ENCODE measurements around the gene FTO.

The FTO gene

DNA sequence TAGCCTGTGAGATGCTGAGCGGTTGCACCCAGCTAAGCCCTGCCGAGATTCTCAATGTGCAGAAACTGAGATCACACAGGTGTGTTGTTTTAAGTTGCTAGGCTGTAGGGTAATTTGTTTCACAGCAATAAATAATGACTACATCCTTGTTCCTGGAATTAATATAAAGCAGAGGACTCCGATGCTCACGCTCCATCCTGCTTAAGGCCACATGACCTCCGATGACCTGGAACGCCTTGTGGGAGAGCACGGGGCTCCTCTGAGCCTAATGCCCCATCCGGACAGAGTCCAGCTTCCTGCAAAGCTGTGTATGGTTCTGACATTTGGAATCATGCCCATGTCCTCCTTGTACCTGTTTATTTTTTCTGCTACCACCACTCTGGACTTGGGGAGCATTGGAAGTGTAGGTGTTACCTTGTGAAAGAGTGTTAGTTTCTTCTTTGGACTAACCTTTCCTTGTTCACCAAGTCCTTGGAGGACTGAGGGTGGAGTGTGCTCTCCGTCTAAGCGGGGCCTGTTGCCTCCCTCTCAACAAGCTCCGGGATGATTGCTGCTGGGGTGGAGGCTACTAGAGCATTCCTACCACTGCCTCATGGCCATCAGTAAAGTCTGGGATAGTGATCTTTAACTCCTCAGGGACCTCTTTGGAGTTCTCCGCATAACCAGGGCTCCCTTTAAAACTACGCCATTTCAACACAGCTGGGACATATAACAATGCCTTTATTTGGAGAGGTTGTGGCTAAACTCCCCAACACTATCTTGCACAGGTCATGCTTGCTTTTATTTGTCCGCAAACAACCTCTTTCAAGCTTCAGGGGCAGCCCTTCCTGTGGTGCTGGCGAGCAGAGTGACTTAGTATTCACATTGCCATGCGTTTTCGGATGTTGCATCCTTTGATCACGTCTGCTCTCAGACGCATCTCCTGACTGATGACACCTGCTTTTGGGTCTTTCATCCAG, 457.3 kb downstream of the FTO start:
- DNase-seq (ENCODE audit: low read depth) = no peak

DNA sequence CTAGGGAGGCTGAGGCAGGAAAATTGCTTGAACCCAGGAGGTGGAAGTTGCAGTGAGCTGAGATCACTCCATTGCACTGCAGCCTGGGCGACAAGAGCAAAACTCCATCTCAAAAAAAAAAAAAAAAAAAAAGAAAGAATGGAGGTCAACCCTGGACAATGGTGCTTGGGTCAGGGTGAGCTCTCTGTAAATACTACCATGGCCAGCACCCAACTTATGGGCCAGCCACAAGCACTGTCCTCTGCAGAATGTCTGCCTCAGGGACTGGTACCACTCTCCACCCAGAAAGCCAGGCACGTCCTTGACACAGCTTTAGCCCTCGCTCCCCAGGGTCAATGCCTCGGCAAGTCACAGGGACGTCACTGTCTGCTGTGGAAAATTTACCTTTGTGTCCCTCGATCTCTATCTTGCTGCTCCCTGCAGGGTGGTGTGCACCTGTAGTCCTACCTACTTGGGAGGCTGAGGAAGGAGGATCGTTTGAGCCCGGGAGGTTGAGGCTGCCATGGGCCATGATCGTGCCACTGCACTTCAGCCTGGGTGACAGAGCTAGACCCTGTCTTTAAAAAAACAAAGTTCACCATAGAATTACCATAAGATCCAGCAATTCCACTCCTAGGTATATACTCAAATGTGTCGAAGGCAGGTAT, 459.4 kb downstream of the FTO start:
- DNase-seq (ENCODE audit: low read depth) = no peak

DNA sequence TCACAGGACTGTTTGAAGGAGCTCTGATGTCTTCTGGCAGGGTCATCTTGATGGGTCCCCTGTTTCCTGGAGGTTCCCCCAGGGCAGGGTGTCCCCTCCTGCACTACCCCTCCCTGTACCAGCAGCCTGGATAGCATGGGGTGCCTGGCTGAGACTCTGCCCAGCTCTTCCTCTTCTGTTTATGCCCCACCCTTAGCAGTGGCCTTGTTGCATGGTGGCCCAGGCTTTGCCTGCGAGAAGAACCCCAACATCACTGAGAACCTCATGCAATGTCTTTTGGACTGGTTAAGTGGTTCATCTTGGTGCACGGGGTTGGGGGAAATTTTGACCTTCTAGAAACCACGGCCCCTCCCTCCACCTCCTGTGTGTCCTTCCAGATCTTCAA, 460.8 kb downstream of the FTO start:
- no peak for DNase-seq (ENCODE audit: low read depth)

DNA sequence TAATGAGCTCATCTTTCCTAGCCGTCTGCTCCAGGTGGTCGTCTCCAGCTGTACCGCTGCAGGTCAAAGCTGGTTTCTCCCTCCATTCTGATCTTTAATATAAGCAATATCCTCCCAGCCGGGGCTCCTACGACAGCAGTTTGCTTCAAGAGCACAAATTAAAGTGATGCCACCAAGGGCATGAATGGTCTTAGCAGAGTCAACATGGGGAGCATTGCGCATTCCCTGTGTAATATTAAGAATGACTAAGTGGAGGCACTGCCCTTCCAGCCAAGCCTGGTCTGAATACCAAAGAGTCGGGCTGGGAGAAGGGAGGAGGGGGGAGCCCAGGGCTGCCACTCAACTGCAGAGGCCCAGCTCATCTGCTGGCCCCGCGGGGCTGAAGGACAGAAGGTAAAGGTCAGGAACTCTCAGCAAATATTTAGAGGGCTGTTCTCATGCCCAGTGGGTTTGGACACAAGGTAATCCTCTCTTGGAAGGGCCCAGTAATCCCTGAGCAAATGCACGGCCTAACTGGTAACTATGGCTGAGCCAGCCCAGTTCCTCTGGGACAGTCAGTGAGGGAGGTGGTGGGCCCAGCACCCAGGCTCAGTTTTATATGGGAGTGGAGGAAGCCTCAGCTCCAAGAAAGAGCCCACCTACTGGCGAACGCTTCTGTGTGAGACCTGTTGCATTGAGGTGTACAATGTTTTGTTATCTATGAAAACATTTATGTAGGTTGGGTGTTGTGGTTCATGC, 461.4 kb downstream of the FTO start:
- no peak for DNase-seq (ENCODE audit: low read depth)

DNA sequence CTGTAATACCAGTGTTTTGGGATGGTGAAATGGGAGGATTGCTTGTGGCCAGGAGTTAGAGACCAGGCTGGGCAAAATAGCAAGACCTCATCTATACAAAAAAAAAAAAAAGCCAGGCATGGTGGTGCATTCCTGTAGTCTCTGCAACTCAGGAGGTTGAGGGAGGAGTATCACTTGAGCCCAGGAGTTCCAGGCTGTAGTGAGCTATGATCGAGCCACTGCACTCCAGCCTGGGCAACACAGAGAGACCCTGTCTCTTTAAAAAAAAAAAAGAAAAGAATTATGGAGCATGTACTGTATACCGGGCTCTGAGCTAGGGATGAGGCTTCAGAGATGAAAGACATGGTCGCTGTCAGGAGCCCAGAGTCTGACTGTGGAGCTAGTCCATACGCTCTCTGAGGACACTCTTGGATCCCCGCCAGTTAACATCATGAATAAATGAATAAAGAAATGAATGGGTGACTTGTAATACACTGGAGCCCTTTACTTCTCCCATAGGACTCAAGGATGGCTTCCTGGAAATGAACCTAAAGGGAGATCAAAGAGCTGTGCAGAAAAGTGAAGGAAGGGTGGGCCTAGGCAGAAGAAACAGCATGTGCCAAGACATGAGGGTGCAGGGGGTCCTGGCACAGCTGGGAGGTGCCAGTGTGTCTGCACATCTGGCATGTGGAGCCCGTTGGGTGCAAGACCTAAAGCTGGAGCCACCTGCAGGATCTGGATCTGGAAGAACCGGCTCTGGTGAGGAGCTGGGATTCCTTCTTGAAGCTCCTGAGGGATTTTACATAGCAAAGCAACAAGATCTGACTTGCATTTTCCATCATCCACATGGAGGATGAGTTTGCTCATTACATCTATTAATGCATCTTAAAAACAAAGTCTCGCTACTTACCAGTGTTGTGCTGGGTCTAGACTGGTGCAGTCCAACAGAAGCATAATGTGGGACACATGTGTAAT, 462.2 kb downstream of the FTO start:
- no peak for DNase-seq (ENCODE audit: low read depth)

DNA sequence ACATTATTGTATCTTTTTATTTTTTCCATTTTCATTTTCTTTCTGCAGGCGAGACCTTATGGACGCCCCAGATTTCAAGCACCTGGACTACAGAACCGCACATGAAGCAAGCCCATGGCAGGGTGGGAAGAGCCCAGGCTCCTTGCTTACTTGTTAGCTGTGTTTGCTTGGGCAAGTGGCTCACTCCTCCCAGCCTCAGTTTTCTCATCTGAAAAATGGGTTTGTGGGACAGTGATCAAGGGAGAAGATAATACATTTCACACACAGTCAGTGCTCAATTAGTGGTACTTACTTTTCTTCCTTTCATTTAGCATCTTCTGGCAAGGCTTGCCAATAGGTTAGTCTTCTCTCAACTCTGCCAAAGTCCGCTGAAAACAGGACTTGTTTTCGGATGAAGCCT, 465.2 kb downstream of the FTO start:
- no peak for DNase-seq (ENCODE audit: low read depth)

DNA sequence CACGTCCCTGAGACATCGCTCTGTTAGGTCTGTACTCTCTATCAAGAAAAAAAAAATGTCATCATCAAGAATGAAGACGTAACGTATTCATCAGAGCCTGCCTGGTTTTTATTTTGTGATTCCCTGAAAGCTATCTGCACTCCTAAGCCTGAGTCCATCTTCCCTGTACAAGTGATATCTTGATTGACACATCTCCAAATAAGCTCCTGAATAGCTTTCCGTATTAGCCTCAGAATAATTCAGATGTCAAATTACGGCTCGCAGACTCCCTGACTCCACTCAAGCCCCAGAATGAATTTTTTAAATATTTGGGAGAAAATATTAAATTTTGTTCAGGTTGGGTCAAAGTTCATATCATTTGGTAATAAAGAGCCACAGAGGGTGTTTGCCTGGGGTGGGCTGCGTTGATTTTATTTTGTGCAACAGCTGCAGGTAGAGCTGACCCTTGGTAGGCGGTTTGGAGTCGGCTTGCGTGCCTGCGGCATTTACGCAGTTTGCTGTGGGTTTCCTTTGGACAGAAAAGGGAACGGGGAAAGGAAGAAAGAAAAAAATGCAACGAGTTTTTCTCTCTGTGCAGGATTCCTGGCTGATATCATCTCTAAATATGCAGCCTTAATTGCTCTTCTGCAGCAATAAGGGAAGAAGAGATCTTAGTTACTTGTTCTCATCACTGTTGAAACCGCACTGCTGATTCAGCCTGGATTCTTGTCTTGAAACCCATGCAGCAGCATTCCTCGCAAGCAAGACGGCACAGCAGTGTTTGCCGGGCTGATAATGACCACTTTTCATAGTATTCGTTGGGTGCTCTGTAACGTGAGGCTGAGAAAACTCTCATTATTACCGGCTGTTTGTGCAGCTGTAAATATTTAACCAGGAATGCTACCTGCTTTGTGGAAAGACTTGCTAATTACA, 467.9 kb downstream of the FTO start:
- DNase-seq (ENCODE audit: low read depth) = no peak

DNA sequence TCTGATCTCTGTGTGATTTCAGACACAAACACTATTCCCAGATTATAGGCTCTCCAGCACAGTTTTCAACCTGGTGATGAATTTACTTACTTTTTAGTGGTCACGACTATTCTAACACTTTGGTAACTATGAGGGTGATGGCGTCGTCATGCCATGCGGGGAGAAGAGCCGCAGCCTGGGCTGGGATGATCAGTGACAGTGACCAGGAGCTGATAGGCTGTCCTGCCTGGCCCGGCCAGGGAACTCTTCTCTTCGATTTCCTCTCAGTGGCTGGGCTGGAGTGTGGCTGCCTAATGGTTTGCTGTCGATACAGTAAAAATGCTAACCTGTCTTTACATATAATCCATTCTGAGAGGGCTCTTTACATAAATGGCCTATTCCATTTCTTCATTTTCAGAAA, 469.5 kb downstream of the FTO start:
- DNase-seq (ENCODE audit: low read depth) = no peak

DNA sequence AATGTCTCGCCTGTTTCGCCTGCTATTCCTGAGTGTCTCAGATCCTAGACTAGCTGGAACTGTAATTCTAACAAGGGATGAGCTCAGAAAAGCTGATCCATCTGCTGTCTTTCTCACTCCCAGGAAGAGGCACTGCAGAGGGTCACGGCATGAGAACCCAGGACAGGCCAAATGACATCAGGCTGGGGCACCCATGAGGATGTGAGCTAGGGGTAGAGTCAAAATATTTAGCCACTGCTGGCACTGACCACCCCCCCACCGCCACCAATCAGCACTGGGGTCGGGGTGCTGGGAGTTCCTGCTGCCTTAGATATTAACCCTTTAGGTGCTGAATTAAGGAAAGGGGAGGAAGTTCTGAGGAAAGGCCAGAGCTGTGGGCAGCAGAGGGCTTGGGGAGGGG, 470.2 kb downstream of the FTO start:
- DNase-seq (ENCODE audit: low read depth) = no peak

DNA sequence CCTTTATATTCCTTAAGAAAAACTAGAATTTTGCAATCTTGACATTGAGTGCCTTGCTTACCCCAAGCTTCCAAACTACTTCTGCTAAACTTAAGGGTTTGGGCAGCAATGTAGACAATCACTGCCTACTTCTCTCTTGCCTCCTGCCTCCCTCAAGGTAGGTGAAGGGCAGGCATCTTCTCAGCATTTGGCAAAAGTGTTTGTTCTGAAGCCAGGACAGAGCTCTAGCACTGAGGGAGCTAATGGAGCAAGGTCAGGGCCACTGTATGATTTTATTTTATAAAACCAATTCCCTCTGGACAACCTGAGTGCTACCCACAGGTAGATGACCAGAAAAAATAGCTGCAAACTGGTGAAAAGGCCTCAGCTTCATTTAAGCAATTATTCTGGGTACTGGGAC, 470.8 kb downstream of the FTO start:
- DNase-seq (ENCODE audit: low read depth) = no peak

DNA sequence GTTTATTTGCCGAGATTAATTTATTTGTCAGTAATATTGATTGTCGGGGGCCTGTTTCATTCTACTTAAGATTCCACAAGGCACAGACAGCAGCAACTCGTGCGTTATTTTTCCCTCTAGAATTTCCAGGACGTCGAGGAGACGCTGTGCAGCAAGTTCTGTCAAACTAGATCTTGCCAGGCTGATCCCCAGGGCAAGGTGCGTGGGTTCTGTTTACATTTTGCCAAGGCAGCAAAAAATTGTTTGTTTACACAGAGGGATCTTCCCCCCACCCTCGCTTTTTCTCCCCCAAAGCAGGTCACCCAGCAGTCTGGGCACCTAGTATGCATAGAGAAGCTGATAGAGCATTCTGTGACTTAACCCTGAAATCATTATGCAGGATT, 471.2 kb downstream of the FTO start:
- no peak for DNase-seq (ENCODE audit: low read depth)

DNA sequence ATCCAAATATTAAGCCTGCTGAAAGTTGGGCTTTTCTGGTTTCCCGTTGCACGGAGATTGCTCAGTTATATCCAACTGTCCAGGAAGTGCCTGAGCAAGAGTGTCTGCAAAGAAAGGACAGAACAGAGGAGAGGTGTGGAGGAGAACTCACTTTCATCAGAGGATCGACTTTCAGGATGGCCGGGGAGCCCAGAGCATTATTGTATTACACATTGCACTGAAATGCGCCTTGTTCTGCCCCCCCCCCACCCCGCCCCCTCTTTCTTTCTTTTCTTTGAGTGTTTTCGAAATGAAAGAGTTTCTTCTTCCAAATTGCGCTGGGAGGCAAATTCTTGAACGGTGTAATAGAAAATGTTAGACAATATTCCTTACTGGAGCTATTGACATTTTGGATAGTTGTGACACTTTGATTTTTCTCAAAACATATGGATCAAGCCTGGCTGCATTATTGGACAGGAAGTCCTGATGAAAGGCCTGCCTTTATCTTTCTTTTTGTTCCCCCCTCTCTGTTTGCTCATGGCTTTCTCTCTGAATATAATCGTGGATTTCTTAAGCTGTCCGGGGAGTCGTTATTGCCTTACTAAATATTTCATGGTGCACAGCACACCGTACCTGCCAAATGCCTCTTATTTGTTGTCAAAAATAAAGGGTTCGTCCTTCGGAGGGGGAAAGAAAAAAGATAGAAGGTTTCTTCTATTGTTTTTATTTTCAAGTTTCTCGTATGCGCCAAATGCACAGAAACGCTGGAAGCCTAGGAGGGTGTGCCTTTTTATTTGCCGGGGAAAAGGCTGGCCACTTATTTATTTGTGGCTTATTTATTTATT, 471.8 kb downstream of the FTO start:
- no peak for DNase-seq (ENCODE audit: low read depth)

DNA sequence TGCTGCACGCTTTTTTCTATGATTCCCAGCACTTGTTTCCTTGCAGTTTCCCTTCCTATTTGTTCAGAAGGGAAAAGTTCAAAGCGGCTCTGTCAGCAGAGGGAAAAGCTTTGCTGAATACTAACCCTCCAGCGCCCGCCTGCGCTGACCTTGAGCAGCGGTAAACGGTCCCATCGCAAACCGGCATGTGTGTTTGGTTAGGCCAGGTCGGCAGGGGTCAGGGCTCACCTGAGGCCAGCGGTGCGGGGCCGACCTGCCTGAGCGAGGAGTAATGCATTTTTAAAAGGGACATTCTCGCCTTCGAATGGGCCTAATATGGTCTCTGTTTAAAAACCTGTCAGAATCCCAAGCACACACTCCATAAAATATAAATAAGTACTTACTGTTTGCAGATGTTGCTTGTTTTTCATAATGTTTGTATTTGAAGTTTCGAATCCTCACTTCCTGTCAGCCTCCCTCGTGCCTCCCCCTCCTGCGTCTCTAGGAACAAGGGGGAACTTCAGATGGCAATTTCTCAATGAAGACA, 472.5 kb downstream of the FTO start:
- no peak for DNase-seq (ENCODE audit: low read depth)

DNA sequence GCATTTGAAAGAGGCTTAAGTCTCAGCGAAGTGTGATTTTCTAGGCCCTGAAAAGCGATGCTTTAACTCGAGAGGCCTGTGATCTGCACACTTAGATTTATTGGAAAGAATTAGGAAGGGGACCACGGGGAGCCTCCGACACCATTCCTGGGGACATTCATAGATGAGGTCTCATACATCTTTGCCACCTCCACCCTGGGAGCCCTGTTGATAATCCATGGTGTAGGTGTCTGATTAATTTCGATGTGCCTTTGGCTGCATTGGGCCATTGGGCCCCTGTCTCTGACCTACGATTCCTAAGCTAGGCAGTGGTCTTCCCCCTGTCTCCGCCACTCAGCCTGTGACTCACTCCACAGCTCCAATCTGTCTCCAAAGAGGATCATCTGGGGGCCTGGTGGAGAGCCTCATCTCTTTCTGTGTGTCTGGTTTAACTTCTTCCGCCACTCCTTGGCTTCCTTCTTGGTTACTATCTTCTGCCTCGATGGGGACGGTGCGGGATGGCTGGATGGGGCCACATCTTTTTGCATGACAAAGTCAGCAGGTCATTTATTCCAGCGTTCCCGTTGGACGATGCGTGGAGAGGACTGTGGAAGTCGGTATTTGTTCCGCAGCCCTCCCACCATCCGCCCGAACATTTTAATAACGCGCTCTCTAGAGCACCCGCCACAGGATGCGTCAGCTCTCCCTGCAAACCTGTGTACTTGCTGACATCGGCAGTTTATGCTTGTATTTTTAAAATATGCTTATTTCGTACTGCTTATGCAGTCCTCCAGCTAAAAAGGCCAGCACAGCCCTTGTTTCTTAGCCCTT, 473.3 kb downstream of the FTO start:
- DNase-seq (ENCODE audit: low read depth) = no peak

DNA sequence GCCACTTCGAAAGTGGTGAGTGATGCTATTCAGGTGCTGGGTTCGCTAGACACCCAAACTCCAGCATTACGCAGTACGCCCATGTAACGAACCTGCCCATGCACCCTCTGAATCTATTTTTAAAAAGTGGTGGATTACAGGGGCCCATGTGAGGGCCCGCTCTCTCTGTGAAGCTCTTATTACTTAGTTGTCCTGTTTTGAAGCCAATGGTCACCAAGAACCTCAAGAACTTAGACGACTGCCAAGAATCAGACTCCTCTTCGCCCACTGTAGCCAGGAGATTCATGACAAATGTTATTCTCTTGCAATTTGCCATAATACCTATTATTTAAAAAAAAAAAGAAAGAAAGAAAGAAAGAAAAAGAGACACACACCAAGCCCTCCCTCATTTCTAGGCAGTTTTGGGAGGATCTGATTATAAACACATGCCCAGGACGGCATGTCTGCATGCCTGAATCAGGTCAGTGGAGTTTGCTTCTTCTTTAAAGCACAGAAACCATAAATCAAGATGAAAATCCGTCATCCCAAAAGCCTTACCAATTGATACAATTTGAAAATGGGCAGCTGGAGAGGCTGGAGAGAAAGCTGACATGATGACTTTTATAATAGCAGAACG, 474.0 kb downstream of the FTO start:
- no peak for DNase-seq (ENCODE audit: low read depth)

DNA sequence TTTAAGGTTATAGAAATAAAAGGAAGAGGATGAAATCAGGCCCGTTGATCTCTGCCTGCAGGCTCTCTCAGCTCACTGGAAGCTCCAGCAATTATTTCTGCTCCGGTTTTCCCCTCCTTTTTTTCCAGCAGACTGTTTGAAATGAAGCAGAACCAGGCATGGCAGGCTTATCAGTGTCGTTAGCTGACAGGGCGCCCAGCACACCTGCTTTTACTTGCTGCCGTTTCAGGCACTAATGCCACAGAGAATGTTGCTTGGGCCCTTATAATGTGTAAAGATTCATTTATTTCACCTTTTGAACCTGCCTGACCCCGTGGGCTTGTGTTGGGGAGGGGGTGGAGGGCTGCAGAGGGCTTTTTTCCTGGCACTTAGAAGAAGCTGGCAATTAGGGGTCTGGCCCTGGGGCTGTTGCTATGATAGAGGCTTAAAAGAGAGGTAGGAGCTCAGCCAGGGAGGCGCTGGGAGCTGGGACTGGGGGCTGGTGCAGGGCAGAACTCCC, 474.6 kb downstream of the FTO start:
- DNase-seq (ENCODE audit: low read depth) = no peak

DNA sequence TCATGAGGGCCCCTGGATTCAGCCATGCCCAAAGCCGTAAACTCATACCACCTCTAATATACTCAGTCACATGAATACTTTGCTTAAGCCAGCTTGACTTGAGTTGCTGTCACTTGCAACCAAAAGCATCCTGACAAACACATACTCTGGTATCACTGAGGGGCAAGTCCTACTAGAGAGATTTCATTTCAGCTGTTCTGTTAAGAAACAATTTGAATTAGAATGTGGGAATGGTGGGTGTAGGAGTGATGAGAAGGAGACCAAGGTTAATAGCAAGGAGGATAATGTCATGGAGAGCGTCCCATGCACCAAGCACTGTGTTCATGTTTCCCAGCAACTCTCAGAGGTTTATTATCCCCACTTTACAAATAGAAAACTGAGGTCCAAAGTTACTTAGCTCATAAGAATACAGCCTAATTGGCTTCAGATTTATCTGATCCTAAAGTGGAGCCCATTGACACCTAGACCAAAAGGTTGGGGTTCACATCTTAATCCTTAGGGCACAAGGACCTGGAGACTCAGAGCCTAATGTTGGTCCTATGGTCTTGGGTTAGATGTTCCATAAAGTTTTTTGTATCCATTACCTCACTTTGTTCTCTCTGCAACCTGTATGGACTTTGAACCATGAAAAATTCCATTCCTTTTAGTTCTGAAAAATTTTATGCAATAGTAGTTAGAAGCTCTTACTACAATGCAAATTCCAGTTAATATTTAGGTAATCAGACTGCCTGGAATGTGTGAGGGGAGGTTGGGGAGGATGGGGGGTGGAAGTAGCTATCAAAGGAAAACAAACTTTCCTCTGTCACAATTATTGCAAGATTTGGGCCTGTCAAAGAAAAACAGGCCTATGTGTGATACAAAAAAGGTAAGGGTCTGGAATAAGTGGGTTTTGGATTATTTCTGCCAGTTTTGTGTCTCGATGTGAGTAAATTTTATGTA, 476.7 kb downstream of the FTO start:
- no peak for DNase-seq (ENCODE audit: low read depth)

Measured in stimulated activated CD8-positive, alpha-beta memory T cell treated with anti-CD3 and anti-CD28 coated beads, Interleukin-12 subunit alpha, Interleukin-12 subunit beta, amount 100 ng/mL, for 4 hours (primary cell).